ENCODE data around the gene EP400. TPM values are rescaled to one million over a fixed set of nuclear protein-coding genes. Genes with fewer than 3 reads are reported as not detected.

The EP400 gene
- total RNA-seq, 6 experiments from 2014 or later, result 10.9 to 16.3 (median 13.3) TPM

- H3K27me3 ChIP-seq, result no peaks in the 10 kb centered on the region
- TF ChIP-seq CTCF (IDR thresholded peaks at IDR 0.05) (no peak), POLR2A (IDR thresholded peaks at IDR 0.05) (no peak)
- H3K4me1 ChIP-seq, result no peaks in the 10 kb centered on the region
- peaks cover 0 to 35% (median 5%) of the 10 kb centered on the region in 4 donors for H3K36me3 ChIP-seq
- no peak overlapping the region for H3K27ac ChIP-seq
- DNase-seq (no peak), ATAC-seq (no peak)
- H3K4me3 ChIP-seq, result no peak overlapping the region
- no peaks in the 10 kb centered on the region for H3K9me3 ChIP-seq
- 88% methylated on average over 11 of the region's 12 CpGs for WGBS (ENCODE audit: insufficient coverage, low coverage, low lambda C conversion rate, missing lambda C conversion rate)
- intact Hi-C loops (cut with DNase I), result no loop called here
Measured at GRCh38 chr12:131979606-131980005, 29.9 kb downstream of the EP400 start.

DNA sequence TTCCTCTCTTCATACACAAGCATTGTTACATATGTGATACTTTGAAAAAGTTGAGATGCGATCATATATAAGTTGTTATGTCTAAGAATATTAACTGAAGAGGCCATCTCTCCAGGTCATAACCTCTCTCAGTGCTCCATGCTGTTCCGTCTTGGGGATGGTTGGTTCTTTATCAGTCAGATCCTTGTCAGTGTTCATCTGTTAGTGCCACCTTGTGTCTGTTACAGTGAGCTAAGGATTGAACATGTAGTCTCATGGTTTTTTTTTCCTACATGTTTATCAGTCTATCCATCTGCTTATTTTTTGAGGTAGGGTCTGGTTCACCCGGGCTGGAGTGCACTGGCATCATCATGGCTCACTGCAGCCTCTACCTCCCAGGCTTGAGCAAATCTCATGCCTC lies 30.5 kb downstream of the EP400 start:
- no peaks in the 10 kb centered on the region for H3K4me1 ChIP-seq
- intact Hi-C loops (cut with DNase I), result no loop called here
- DNase-seq, result no peak
- H3K27ac ChIP-seq, result no peak overlapping the region
- H3K9me3 ChIP-seq, result no peaks in the 10 kb centered on the region
- TF ChIP-seq POLR2A (IDR thresholded peaks at IDR 0.05), result no peak
- TF ChIP-seq CTCF (IDR thresholded peaks at IDR 0.05), result no peak
- ATAC-seq, result no peak
- H3K27me3 ChIP-seq, result no peaks in the 10 kb centered on the region
- H3K4me3 ChIP-seq, result no peak overlapping the region
- H3K36me3 ChIP-seq, result peaks cover 0 to 41% (median 5%) of the 10 kb centered on the region in 4 donors
- WGBS (ENCODE audit: insufficient coverage, low coverage, low lambda C conversion rate, missing lambda C conversion rate), result 81% methylated on average over 2 of the region's 3 CpGs

GRCh38 chr12:131981388-131981787 lies 31.6 kb downstream of the EP400 start:
- no peak for DNase-seq
- WGBS (ENCODE audit: insufficient coverage, low coverage, low lambda C conversion rate, missing lambda C conversion rate), result 93% methylated on average over 6 of the region's 10 CpGs
- TF ChIP-seq POLR2A (IDR thresholded peaks at IDR 0.05) (no peak), CTCF (IDR thresholded peaks at IDR 0.05) (no peak)

DNA sequence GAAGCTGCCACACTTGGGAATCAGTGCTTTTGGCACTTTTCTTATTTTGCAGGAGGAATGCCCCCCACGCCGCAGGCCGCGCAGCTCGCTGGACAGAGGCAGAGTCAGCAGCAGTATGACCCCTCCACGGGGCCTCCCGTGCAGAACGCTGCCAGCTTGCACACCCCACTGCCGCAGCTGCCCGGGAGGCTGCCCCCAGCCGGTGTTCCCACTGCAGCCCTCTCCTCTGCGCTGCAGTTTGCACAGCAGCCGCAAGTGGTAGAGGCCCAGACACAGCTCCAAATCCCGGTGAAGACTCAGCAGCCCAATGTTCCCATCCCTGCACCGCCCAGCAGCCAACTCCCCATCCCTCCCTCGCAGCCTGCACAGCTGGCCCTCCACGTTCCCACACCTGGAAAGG lies 32.3 kb downstream of the EP400 start:
- H3K27me3 ChIP-seq, result no peaks in the 10 kb centered on the region

More at GRCh38 chr12:131981388-131981787, 31.6 kb downstream of the EP400 start:
- H3K9me3 ChIP-seq, result no peaks in the 10 kb centered on the region
- no peak overlapping the region for H3K4me3 ChIP-seq
- no peak for ATAC-seq
- no peaks in the 10 kb centered on the region for H3K4me1 ChIP-seq
- H3K27ac ChIP-seq, result no peak overlapping the region
- intact Hi-C loops (cut with DNase I), result no loop called here
- peaks cover 0 to 44% (median 5%) of the 10 kb centered on the region in 4 donors for H3K36me3 ChIP-seq
- H3K27me3 ChIP-seq, result no peaks in the 10 kb centered on the region

More for the DNA sequence above, 32.3 kb downstream of the EP400 start:
- no peaks in the 10 kb centered on the region for H3K4me1 ChIP-seq
- H3K9me3 ChIP-seq, result no peaks in the 10 kb centered on the region
- no peak for DNase-seq
- H3K27ac ChIP-seq, result no peak overlapping the region
- peaks cover 0 to 51% (median 8%) of the 10 kb centered on the region in 4 donors for H3K36me3 ChIP-seq
- ATAC-seq, result no peak
- no peak for TF ChIP-seq POLR2A (IDR thresholded peaks at IDR 0.05)
- no peak for TF ChIP-seq CTCF (IDR thresholded peaks at IDR 0.05)
- 86% methylated on average over 2 of the region's 17 CpGs for WGBS (ENCODE audit: insufficient coverage, low coverage, low lambda C conversion rate, missing lambda C conversion rate)
- intact Hi-C loops (cut with DNase I), result no loop called here
- no peak overlapping the region for H3K4me3 ChIP-seq
